CD4-positive, CD25-positive, alpha-beta regulatory T cell (primary cell): ENCODE measurements around the gene CLTC. TPM values are rescaled to one million over a fixed set of nuclear protein-coding genes. Genes with fewer than 3 reads are reported as not detected.
A peak's percentile ranks its signal among the peaks of the same experiment; 100 is the strongest.
"Not testable (repeated sequence)": the region's sequence is repeated elsewhere in the genome, so short reads cannot be mapped to it uniquely, and the experiment has no call there.

Experiments
- ATAC-seq, 2 donors: fragments of 150-1000 bp; cut with Tn5 transposase; one replicate each; pipeline ENCODE4 v1.10.0; 2021; ENCODE audit warnings: low read depth in 2 of 2, moderate number of reproducible peaks in 2 of 2, moderate library complexity in 1 of 2
- DNase-seq, 3 donors: peaks; one replicate each; pipeline versions ENCODE4 v3.0.0 to v3.0.0-alpha.2; 2012 to 2022; ENCODE audit warnings: mixed read lengths in 1 of 3
- H3K27ac ChIP-seq: one replicate; pipeline ENCODE4 v1.7.0; 2013; ENCODE audit warnings: mild to moderate bottlenecking, low read length; ENCODE audit not compliant: insufficient read depth, poor library complexity, severe bottlenecking
- H3K27me3 ChIP-seq: one replicate; pipeline ENCODE4 v1.7.0; 2013; ENCODE audit warnings: low read length; ENCODE audit not compliant: control insufficient read depth, insufficient read depth
- H3K36me3 ChIP-seq: one replicate; pipeline ENCODE4 v1.7.0; 2013; ENCODE audit warnings: mild to moderate bottlenecking, low read length, moderate library complexity; ENCODE audit not compliant: control insufficient read depth, insufficient read depth
- H3K4me1 ChIP-seq: 2 replicates; pipeline ENCODE4 v1.7.0; 2013; ENCODE audit warnings: mild to moderate bottlenecking, low read length; ENCODE audit not compliant: insufficient read depth, control insufficient read depth, poor library complexity, severe bottlenecking
- H3K4me3 ChIP-seq: one replicate; pipeline ENCODE4 v1.7.0; 2013; ENCODE audit warnings: low read depth, mild to moderate bottlenecking, low read length, moderate library complexity
- H3K9me3 ChIP-seq, 2 experiments: 1 replicate in 1 of 2; 2 replicates in 1 of 2; pipeline ENCODE4 v1.7.0; 2013; ENCODE audit warnings: low read length in 2 of 2, mild to moderate bottlenecking in 1 of 2, moderate library complexity in 1 of 2; ENCODE audit not compliant: control insufficient read depth in 2 of 2
- H3K27ac Mint-ChIP-seq, 3 donors: one replicate each; pipeline ENCODE4 v1.8.0; 2020 to 2022; ENCODE audit warnings: mild to moderate bottlenecking in 3 of 3, mixed read lengths in 3 of 3, moderate library complexity in 2 of 3
- H3K27me3 Mint-ChIP-seq: one replicate; pipeline ENCODE4 v1.8.0; 2022; ENCODE audit warnings: mild to moderate bottlenecking, mixed read lengths
- H3K36me3 Mint-ChIP-seq: one replicate; pipeline ENCODE4 v1.8.0; 2020; ENCODE audit warnings: mixed read lengths
- H3K4me1 Mint-ChIP-seq, 4 donors: one replicate each; pipeline ENCODE4 v1.8.0; 2020 to 2022; ENCODE audit warnings: mixed read lengths in 4 of 4, mild to moderate bottlenecking in 1 of 4
- H3K4me3 Mint-ChIP-seq, 4 donors: one replicate each; pipeline ENCODE4 v1.8.0; 2020 to 2022; ENCODE audit warnings: mild to moderate bottlenecking in 4 of 4, mixed read lengths in 4 of 4, moderate library complexity in 3 of 4
- H3K9me3 Mint-ChIP-seq, 7 donors: one replicate each; pipeline ENCODE4 v1.8.0; 2020 to 2022; ENCODE audit warnings: mixed read lengths in 7 of 7, mild to moderate bottlenecking in 3 of 7, moderate library complexity in 2 of 7
- polyA plus RNA-seq, 4 donors: library from polyadenylated mRNA; unstranded; fragments of 300-500 nt; fragmentation: Illumina TruSeq; gene quantifications; one replicate each; pipeline ENCODE4 v1.2.3, GENCODE V29; 2021
- total RNA-seq: library from RNA; stranded (reverse); gene quantifications from one replicate; pipeline ENCODE4 v1.2.3, GENCODE V29; 2022

CLTC gene
- total RNA-seq = 111 TPM
- polyA plus RNA-seq = 10 to 100 TPM; 37.4 to 47.2 (median 37.9) TPM

DNA sequence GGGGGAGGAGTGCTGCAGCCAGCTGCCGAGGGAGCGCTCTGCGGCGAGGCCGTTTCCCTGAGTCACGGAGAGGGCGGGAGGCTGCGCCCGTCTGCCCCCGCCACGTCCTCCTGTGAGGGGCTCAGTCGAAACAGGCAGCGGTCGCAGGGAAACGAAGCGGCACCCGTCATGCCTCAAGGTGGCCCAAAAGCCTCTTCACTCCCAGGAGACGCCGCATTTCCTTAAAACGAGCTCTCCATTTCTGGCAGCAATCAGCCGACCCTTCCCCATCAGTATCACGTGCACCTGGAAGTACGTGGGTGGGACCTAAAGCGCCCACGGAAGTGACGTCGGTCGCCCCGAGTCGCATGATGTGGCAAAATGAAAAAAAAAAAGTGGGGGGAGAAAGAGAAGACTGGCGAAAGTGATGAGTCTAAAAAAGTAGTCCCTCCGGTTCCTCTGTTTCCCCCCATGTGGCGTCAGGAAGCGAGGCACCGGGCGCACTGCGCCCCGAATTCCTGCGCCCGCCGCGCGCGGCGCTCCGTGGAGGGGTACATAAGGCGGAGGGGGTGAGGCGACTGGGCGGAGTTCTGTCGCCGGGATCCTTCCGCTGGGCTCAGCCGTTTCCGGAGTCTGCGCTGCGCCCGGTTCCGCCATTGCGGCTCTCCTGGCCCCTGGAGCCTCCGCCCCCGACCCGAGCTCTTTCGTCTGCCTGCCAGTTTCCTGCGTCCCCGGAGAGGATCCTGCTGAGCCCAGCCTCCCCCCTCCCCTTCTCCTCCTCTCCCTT is at the start of gene CLTC:
Gene CLTC (plus strand): TSS at position 598 of the 766 bp plus-strand sequence. CDS start 237 bp downstream, outside the sequence.
- no peaks in the 10 kb centered on the region for H3K36me3 Mint-ChIP-seq
- Histone ChIP-seq H3K4me1 (peaks cover 46% of the 10 kb centered on the region), H3K27me3 (no peaks in the 10 kb centered on the region), H3K4me3 (peak within 1 kb of the TSS; percentile 92), H3K9me3 (no peaks in the 10 kb centered on the region), H3K27ac (peak within 1 kb of the TSS; percentile 98), H3K36me3 (peaks cover 4% of the 10 kb centered on the region)
- DNase-seq (peak; percentile 87 to 98 (median 97)), ATAC-seq (peak; percentile 86 to 87)
- H3K27me3 Mint-ChIP-seq = peaks cover 16% of the 10 kb centered on the region
- peak within 1 kb of the TSS; percentile 92 to 98 (median 95) for H3K4me3 Mint-ChIP-seq
- H3K4me1 Mint-ChIP-seq = peaks cover 18 to 65% (median 50%) of the 10 kb centered on the region in 4 donors
- no peaks in the 10 kb centered on the region for H3K9me3 Mint-ChIP-seq
- peak within 1 kb of the TSS; percentile 98 to 100 (median 99) for H3K27ac Mint-ChIP-seq

DNA sequence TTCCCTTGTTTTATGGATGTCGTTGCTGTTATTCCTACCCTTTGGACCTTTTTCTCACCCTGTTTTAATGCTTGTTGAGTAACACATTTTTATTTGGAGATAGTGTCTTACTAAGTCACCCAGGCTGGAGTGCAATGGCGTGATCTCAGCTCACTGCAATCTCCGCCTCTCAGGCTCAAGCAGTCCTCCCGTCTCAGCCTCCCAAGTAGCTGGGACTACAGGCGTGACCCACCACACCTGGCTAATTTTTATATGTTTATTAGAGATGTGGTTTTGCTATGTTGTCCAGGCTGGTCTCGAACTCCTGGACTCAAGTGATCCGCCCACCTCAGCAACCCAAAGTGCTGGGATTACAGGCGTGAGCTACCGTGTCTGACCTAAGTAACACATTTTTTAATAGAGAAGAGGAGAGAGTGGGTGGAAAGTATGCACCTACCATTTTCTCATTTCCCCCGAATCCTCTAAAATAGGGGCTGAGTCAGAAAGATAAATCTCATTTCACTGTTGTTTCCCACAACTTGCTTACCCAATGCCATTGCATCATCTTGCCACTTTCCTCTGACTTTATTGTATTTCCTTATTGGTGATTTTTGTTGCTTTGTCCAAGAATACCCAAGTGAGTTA is 47.3 kb upstream of the CLTC start:
- Mint-ChIP-seq H3K4me1 (peaks cover 2 to 8% (median 6%) of the 10 kb centered on the region in 4 donors), H3K4me3 (peak overlapping the region in 1 of 4 donors; percentile 20), H3K36me3 (peaks cover 17% of the 10 kb centered on the region), H3K9me3 (no peaks in the 10 kb centered on the region), H3K27me3 (no peaks in the 10 kb centered on the region), H3K27ac (peak overlapping the region in 1 of 3 donors; percentile 32)
- Histone ChIP-seq H3K9me3 (no peaks in the 10 kb centered on the region), H3K27ac (no peak overlapping the region), H3K27me3 (no peaks in the 10 kb centered on the region), H3K4me1 (no peaks in the 10 kb centered on the region), H3K4me3 (no peak overlapping the region), H3K36me3 (peaks cover 22% of the 10 kb centered on the region)
- ATAC-seq = no peak
- no peak for DNase-seq

DNA sequence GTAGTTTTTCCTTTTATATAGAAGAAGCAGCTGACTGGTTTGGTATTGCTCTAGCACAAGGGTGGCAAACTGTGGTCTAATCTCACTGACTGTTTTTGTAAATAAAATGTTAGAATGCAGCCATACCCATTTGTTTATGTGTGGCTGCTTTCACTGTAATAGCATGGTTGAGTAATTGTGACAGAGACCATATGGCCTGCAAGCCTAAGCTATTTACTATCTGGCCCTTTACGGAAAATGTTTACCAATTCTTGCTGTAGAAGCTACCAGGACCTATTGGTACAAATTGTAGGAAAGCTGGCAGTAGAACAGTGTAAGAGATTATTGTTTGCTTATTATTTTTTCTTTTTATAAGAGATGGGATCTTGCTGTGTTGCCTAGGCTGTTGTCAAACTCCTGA is 35.5 kb upstream of the CLTC start:
- not testable (repeated sequence) for H3K4me3 Mint-ChIP-seq, DNase-seq, H3K4me1 Mint-ChIP-seq, H3K4me3 ChIP-seq, H3K36me3 ChIP-seq, H3K27ac ChIP-seq, H3K9me3 Mint-ChIP-seq, H3K4me1 ChIP-seq, H3K27me3 Mint-ChIP-seq, H3K9me3 ChIP-seq, H3K36me3 Mint-ChIP-seq, H3K27me3 ChIP-seq, ATAC-seq, H3K27ac Mint-ChIP-seq

DNA sequence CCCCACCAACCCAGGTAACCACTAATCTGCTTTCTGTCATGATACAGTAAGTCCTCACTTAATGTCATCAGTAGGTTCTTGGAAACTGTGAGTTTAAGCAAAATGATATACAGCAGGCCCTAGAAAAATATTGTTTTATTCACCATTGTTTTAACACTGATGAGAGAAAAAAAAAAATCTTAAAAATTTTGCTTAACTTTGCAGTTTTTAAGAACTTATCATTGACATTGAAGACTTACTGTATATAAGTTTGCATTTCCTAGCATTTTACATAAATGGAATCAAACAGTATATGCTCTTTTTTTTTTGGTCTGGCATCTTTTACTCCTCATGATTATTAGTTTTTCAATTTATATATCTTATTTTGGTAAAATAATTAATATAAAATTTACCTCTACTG is 19.5 kb upstream of the CLTC start:
- no peaks in the 10 kb centered on the region for H3K9me3 Mint-ChIP-seq
- Histone ChIP-seq H3K36me3 (peaks cover 37% of the 10 kb centered on the region), H3K27ac (no peak overlapping the region), H3K27me3 (no peaks in the 10 kb centered on the region), H3K4me1 (no peaks in the 10 kb centered on the region), H3K4me3 (no peak overlapping the region), H3K9me3 (no peaks in the 10 kb centered on the region)
- H3K4me1 Mint-ChIP-seq = peaks cover 0 to 10% (median under 1%) of the 10 kb centered on the region in 4 donors
- H3K27ac Mint-ChIP-seq = no peak overlapping the region
- H3K36me3 Mint-ChIP-seq = peaks cover 38% of the 10 kb centered on the region
- DNase-seq = no peak
- H3K4me3 Mint-ChIP-seq = no peak overlapping the region
- no peak for ATAC-seq
- no peaks in the 10 kb centered on the region for H3K27me3 Mint-ChIP-seq

DNA sequence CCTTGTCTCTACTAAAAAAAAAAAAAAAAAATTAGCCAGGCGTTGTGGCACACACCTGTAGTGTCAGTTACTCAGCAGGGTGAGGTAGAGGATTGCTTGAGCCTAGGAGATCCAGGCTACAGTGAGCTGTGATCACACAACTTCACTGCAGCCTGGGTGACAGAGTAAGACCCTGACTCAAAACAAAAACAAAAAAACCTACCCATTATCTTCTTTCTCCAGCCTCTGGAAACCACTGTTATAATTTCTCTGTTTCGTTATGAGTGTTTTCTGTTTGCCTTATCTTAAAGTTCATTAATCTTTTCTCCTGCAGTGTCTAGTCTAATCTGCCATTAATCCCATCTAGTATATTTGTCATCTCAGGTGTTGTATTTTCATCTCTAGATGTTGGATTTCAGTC is 18.6 kb upstream of the CLTC start:
- Histone ChIP-seq H3K27ac (no peak overlapping the region), H3K4me1 (no peaks in the 10 kb centered on the region), H3K27me3 (no peaks in the 10 kb centered on the region), H3K36me3 (peaks cover 47% of the 10 kb centered on the region), H3K9me3 (no peaks in the 10 kb centered on the region), H3K4me3 (no peak overlapping the region)
- ATAC-seq (no peak), DNase-seq (peak in 1 of 3 donors; percentile 42)
- peaks cover 0 to 10% (median under 1%) of the 10 kb centered on the region in 4 donors for H3K4me1 Mint-ChIP-seq
- H3K4me3 Mint-ChIP-seq = no peak overlapping the region
- H3K27me3 Mint-ChIP-seq = no peaks in the 10 kb centered on the region
- H3K9me3 Mint-ChIP-seq = peaks cover 0 to 2% (median 0%) of the 10 kb centered on the region in 7 donors
- H3K27ac Mint-ChIP-seq = peak overlapping the region in 1 of 3 donors; percentile 83
- H3K36me3 Mint-ChIP-seq = peaks cover 43% of the 10 kb centered on the region

DNA sequence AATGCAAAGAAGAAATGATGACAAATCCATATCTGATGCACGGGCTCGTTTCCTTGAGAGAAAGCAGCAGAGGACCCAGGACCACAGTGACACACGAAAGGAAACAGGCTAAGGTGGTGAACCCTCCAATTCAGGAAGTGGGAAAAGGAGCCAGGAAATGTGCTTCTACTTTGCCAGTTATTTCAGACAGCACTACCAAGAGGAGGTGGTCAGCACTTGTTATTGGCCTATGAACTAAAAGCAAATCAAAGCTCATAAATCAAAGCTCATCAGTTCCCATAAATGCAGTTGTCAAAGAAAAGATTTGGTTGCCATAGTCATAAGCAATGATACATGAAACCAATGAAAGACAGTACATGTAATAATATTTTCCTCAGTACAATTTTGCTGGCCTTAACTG is 12.6 kb upstream of the CLTC start:
- peaks cover 0 to 2% (median 0%) of the 10 kb centered on the region in 4 donors for H3K4me1 Mint-ChIP-seq
- no peak overlapping the region for H3K4me3 ChIP-seq
- H3K36me3 ChIP-seq = peaks cover 59% of the 10 kb centered on the region
- no peaks in the 10 kb centered on the region for H3K27me3 ChIP-seq
- peak overlapping the region in 1 of 3 donors; percentile 34 for H3K27ac Mint-ChIP-seq
- H3K4me1 ChIP-seq = no peaks in the 10 kb centered on the region
- DNase-seq (no peak), ATAC-seq (no peak)
- peaks cover 49% of the 10 kb centered on the region for H3K36me3 Mint-ChIP-seq
- peaks cover 0 to 3% (median 0%) of the 10 kb centered on the region in 7 donors for H3K9me3 Mint-ChIP-seq
- H3K4me3 Mint-ChIP-seq = no peak overlapping the region
- no peaks in the 10 kb centered on the region for H3K27me3 Mint-ChIP-seq
- H3K9me3 ChIP-seq = no peaks in the 10 kb centered on the region
- no peak overlapping the region for H3K27ac ChIP-seq

DNA sequence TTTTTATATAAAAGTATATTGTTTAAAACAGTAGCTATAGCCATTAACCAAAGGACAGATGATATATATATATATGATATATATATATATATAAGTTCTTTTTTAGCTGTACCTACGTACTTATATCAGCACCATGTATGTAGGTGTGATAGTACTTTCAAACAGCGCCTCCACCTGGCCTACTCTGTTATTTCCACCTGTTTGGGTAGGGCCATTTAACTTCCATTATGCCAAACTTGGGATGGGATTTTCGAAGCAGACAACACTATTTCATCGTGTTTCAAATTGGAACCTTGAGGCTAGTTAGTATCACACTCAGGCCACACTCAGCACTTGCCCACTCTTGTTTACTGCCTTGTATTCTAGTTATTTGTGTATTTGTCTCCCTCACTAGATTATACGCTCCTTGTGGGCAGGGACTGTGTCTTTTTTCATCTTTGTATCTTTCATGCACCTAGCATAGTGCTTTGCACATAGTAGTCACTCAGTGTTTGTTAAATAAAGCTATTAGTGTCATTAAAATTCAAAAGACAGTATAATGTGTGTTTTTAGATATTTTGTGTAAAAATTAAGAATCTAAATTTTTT is 11.8 kb upstream of the CLTC start:
- Mint-ChIP-seq H3K36me3 (peaks cover 42% of the 10 kb centered on the region), H3K27me3 (no peaks in the 10 kb centered on the region), H3K9me3 (peaks cover 0 to 3% (median 0%) of the 10 kb centered on the region in 7 donors), H3K27ac (no peak overlapping the region), H3K4me3 (no peak overlapping the region), H3K4me1 (peaks cover 0 to 2% (median 0%) of the 10 kb centered on the region in 4 donors)
- H3K27me3 ChIP-seq = no peaks in the 10 kb centered on the region
- H3K4me1 ChIP-seq = no peaks in the 10 kb centered on the region
- H3K36me3 ChIP-seq = peaks cover 52% of the 10 kb centered on the region
- no peak overlapping the region for H3K27ac ChIP-seq
- ATAC-seq (no peak), DNase-seq (peak in 1 of 3 donors; percentile 48)
- no peaks in the 10 kb centered on the region for H3K9me3 ChIP-seq
- H3K4me3 ChIP-seq = no peak overlapping the region
